GM19023 (cell line): Measurements from ENCODE around the gene TLE5.
"Not testable (repeated sequence)": the region's sequence is repeated elsewhere in the genome, so short reads cannot be mapped to it uniquely, and the experiment has no call there.

Source experiments
- ATAC-seq: cut with Tn5 transposase; IDR thresholded peaks from one replicate; pipeline ENCODE4 v1.9.1; 2021; ENCODE audit warnings: mild to moderate bottlenecking, moderate library complexity; ENCODE audit not compliant: unreplicated experiment

Gene TLE5

GRCh38 chr19:3027981-3028304, 34.4 kb downstream of the TLE5 start:
- no peak for ATAC-seq

- ATAC-seq, result no peak
Observed at GRCh38 chr19:3027292-3027691, 35.0 kb downstream of the TLE5 start.

GRCh38 chr19:3026768-3027167, 35.5 kb downstream of the TLE5 start:
- no peak for ATAC-seq

- ATAC-seq, result no peak
Observed at GRCh38 chr19:3025549-3025886, 36.8 kb downstream of the TLE5 start.

GRCh38 chr19:3024870-3025548, 37.3 kb downstream of the TLE5 start:
- ATAC-seq, result no peak

- ATAC-seq, result no peak
Observed at GRCh38 chr19:3024509-3024869, 37.8 kb downstream of the TLE5 start.

- ATAC-seq, result no peak
Observed at GRCh38 chr19:3020321-3020960, 41.9 kb downstream of the TLE5 start.

GRCh38 chr19:3019211-3019854, 43.0 kb downstream of the TLE5 start:
- no peak for ATAC-seq

GRCh38 chr19:3017923-3018322, 44.4 kb downstream of the TLE5 start:
- no peak for ATAC-seq

GRCh38 chr19:3015126-3016057, 46.9 kb downstream of the TLE5 start:
- ATAC-seq, result no peak

GRCh38 chr19:3014135-3014534, 48.2 kb downstream of the TLE5 start:
- ATAC-seq, result no peak

- ATAC-seq, result no peak
Observed at GRCh38 chr19:3013263-3013725, 49.0 kb downstream of the TLE5 start.

GRCh38 chr19:3012621-3013262, 49.6 kb downstream of the TLE5 start:
- no peak for ATAC-seq

GRCh38 chr19:3012059-3012458, 50.2 kb downstream of the TLE5 start:
- ATAC-seq, result not testable (repeated sequence)

GRCh38 chr19:3010871-3011270, 51.4 kb downstream of the TLE5 start:
- no peak for ATAC-seq

GRCh38 chr19:3008994-3009393, 53.3 kb downstream of the TLE5 start:
- ATAC-seq, result no peak

GRCh38 chr19:3007975-3008374, 54.3 kb downstream of the TLE5 start:
- ATAC-seq, result no peak

- no peak for ATAC-seq
Observed at GRCh38 chr19:3006075-3006767, 56.1 kb downstream of the TLE5 start.

- ATAC-seq, result no peak
Observed at GRCh38 chr19:3005345-3005744, 57.0 kb downstream of the TLE5 start.

GRCh38 chr19:3004522-3004921, 57.8 kb downstream of the TLE5 start:
- ATAC-seq, result no peak
